Mucosa of stomach (tissue), 1 donor: ENCODE data around the gene MEGF11.

Source experiments
- H3K27me3 ChIP-seq: one replicate; pipeline ENCODE4 v1.7.0; 2013; ENCODE audit warnings: mild to moderate bottlenecking, low read length; ENCODE audit not compliant: control insufficient read depth, insufficient read depth
- H3K36me3 ChIP-seq: one replicate; pipeline ENCODE4 v1.7.0; 2013; ENCODE audit warnings: low read length; ENCODE audit not compliant: control insufficient read depth, insufficient read depth
- H3K4me1 ChIP-seq: one replicate; pipeline ENCODE4 v1.7.0; 2013; ENCODE audit warnings: mild to moderate bottlenecking, low read length; ENCODE audit not compliant: control insufficient read depth, insufficient read depth
- H3K4me3 ChIP-seq: one replicate; pipeline ENCODE4 v1.7.0; 2013; ENCODE audit warnings: low read length
- H3K9ac ChIP-seq: one replicate; pipeline ENCODE4 v1.7.0; 2013; ENCODE audit warnings: mild to moderate bottlenecking, low read length, moderate library complexity
- H3K9me3 ChIP-seq: one replicate; pipeline ENCODE4 v1.7.0; 2013; ENCODE audit warnings: mild to moderate bottlenecking, low read length, moderate library complexity; ENCODE audit not compliant: control insufficient read depth
- donor health status: Pancreatic carcinoma.

The MEGF11 gene

DNA sequence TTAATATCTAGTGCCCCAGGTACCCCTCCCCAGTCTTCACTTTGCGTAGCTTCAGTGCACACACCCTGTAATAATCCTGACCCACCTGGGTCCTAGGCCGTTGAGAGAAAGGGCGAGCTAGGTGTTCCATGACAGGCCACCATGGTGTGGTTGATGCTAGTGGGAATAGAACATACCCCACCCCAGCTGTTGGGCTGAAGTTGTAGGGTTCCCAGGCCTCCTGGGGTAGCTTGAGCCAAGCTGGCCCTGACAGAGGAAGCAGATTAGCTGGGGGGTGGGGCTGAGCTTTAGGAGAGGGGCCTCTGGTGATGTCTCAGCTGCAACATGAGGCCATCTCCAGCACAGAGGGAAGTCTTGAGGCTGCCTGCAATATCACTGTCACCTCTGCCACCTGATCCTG is 343.7 kb downstream of the MEGF11 start:
- Histone ChIP-seq H3K36me3 (no peaks in the 10 kb centered on the region), H3K9me3 (no peaks in the 10 kb centered on the region), H3K4me3 (no peak overlapping the region), H3K9ac (no peak overlapping the region), H3K27me3 (no peaks in the 10 kb centered on the region), H3K4me1 (no peaks in the 10 kb centered on the region)

DNA sequence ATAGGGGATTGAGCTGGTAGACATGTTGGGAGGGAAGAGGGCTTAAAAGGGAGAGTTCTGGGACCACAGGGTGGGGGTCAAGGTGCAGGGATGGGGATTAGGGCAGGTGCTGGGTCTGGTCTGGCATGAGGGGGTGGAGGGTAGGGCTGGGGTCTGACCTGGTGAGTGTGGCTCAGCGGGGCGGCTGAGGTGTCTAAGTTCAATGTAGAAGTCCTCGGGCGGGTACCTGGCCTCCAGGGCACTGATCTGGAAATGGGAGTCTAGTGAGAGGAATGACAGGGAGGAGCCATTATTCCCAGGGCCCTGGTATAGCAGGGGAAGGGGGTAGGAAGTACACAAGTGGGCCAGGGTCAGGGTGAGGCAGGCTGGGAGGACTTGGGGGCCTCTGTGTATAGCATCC is 344.7 kb downstream of the MEGF11 start:
- no peak overlapping the region for H3K9ac ChIP-seq
- H3K4me3 ChIP-seq = no peak overlapping the region
- H3K9me3 ChIP-seq = no peaks in the 10 kb centered on the region
- H3K4me1 ChIP-seq = no peaks in the 10 kb centered on the region
- H3K27me3 ChIP-seq = no peaks in the 10 kb centered on the region
- H3K36me3 ChIP-seq = no peaks in the 10 kb centered on the region

DNA sequence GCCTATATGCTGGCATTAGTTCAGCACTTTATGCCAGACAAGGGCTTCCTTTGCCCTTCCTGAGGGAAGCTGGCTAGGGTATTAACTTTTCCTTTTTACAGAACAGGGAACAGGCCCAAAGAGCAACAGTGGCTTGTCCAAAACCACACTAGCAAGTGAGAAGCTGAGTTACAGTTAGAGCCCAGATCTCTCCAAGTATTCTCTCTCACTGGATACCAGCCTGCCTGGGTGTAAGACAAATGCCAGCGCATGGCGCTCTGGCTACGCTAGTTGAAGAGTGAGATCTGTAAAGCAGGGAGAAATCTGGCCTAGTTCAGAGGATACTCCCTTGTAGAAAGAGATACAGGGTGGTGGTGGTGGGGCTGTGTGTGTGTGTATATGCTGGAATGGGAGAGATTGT is 345.9 kb downstream of the MEGF11 start:
- Histone ChIP-seq H3K9me3 (no peaks in the 10 kb centered on the region), H3K9ac (no peak overlapping the region), H3K27me3 (no peaks in the 10 kb centered on the region), H3K4me1 (peaks cover 3% of the 10 kb centered on the region), H3K36me3 (no peaks in the 10 kb centered on the region), H3K4me3 (no peak overlapping the region)

DNA sequence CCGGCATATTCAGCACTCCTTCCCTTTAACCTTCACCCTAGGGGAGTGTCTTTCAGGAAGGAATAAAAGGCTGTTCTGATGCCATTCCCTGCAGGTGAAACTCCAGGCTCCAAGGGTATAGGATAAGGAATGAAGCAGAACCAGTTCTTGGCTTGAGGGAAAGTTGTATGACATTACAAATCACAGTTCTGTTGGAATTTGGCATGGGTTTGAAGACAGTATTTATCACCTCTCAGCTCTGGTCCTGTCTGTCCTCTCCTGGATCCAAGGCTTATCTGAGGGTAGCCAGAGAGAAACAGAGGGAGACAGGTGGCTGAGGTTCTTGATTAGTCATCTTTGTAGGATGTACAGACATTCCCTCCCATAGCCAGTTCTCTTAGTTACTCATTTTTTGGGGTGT is 347.2 kb downstream of the MEGF11 start:
- H3K4me3 ChIP-seq = no peak overlapping the region
- H3K36me3 ChIP-seq = no peaks in the 10 kb centered on the region
- peaks cover 14% of the 10 kb centered on the region for H3K4me1 ChIP-seq

DNA sequence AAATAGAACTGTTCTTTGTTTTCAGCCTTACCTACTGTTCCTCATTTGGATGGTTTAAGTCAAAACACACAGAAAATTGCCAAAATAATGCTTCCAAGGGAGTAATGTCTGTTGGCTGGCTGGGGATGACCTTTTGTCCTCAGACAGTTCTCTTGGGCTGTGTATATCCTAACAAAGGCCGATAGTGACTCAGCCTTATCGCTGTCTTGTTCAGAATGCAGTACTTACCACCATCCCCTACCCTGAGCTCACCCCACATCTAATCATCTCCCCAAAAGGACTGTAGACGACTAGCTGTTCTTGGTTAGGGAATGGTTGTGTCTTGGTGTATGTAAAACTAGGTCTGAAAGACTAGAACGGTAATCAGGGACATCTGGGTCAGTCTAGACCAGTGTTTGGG is 349.2 kb downstream of the MEGF11 start:
- H3K9me3 ChIP-seq = no peaks in the 10 kb centered on the region
- H3K4me3 ChIP-seq = no peak overlapping the region
- no peak overlapping the region for H3K9ac ChIP-seq
- peaks cover 14% of the 10 kb centered on the region for H3K4me1 ChIP-seq
- no peaks in the 10 kb centered on the region for H3K27me3 ChIP-seq
- peaks cover 3% of the 10 kb centered on the region for H3K36me3 ChIP-seq

More for the DNA sequence above, 347.2 kb downstream of the MEGF11 start:
- Histone ChIP-seq H3K9me3 (no peaks in the 10 kb centered on the region), H3K9ac (no peak overlapping the region), H3K27me3 (no peaks in the 10 kb centered on the region)

DNA sequence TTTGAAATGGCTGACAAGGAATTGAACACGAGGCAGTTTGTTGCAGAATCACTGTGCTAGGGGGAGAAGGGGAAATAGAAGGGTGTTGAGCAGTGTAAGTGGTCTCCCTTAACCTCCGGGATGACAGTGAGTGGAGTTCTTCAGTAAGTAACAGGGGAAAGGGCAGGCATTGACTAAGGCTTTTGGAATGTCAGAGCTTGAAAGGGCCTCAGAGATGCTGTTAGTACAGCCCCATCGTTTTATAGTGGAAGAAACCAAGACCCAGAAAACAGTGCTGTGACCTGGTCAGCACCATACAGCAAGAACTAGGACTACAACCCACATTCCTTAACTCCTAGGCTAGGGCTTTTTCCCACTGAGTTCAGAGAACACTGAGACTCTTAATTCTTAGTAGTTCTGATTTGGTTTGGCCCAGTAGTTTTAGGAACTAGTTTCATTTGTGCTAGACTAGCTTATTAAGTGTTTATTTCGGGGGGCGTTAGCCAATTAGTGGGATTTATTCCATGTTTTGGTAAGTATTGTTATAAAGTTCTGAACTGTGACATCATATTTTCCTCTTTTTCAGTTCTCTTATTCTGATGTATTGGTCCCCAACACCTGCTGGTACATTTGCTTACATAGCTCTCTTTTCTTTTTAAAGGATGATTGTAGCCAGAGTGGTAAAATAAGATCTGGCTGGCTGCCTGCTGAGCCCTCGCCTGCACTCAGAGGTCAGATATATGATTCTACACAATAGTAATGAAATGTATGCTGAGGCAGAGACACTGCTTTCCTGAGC is 350.1 kb downstream of the MEGF11 start:
- peaks cover 14% of the 10 kb centered on the region for H3K4me1 ChIP-seq
- H3K9ac ChIP-seq = no peak overlapping the region
- H3K27me3 ChIP-seq = no peaks in the 10 kb centered on the region
- H3K4me3 ChIP-seq = no peak overlapping the region
- no peaks in the 10 kb centered on the region for H3K9me3 ChIP-seq
- H3K36me3 ChIP-seq = peaks cover 4% of the 10 kb centered on the region

DNA sequence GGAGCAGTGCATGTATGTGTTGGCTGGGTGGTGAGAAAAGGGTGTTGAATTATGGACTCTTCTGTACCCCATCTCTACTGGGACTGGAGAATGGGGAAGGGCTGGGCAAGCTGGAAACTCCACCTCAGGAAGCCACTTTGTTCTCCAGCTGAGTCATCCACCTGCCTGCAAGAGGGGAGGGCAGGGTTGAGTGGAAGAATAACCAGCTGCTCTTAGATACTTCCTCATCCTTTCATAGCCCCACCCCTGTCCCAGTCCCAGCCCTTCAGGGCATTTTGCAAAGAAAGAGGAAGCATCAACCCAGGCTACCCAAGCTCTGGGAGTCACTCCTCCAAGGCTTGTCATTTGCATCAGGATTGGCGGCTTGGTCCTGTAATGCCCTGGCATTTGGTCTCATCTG is 351.2 kb downstream of the MEGF11 start:
- Histone ChIP-seq H3K36me3 (peaks cover 4% of the 10 kb centered on the region), H3K9me3 (no peaks in the 10 kb centered on the region), H3K4me1 (peaks cover 14% of the 10 kb centered on the region), H3K4me3 (no peak overlapping the region), H3K27me3 (no peaks in the 10 kb centered on the region), H3K9ac (no peak overlapping the region)

DNA sequence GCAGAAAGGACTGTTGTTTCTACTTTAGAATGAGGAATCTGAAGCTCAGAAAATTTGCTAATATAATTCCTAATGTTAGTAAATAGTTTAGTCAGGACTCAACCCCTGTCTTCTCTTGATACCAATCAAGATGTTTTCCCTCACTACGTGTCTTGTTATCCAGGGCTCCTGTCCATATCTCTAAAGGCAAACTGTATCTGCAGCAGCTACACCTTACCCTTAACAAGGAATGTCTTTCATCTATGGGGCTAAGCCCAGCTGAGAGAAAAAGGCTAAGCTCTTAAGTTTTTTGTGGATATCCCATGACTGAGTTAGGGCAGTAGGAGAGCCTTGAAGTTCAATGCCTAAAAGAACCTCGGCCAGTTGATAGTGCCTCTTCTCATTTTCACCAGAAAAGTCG is 351.7 kb downstream of the MEGF11 start:
- H3K27me3 ChIP-seq = no peaks in the 10 kb centered on the region
- no peak overlapping the region for H3K4me3 ChIP-seq
- H3K4me1 ChIP-seq = peaks cover 14% of the 10 kb centered on the region
- H3K36me3 ChIP-seq = peaks cover 4% of the 10 kb centered on the region
- no peak overlapping the region for H3K9ac ChIP-seq
- no peaks in the 10 kb centered on the region for H3K9me3 ChIP-seq

DNA sequence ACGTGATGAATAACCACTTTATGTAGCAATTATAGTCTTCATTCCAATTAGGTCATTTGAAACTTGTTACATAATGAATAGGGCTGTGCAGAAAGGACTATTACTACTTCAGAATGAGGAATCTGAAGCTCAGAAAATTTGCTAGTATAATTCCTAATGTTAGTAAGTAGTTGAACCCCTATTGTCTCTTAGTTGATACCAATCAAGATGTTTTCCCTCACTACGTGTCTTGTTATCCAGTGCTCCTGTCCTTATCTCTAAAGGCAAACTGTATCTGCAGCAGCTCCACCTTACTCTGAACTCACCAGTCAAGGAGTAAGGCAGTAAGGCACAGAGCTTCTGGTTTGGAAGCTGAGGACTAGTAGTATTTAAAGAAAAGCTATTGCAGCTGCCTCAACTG is 352.2 kb downstream of the MEGF11 start:
- H3K4me3 ChIP-seq = no peak overlapping the region
- no peak overlapping the region for H3K9ac ChIP-seq
- no peaks in the 10 kb centered on the region for H3K9me3 ChIP-seq
- H3K4me1 ChIP-seq = peaks cover 14% of the 10 kb centered on the region
- no peaks in the 10 kb centered on the region for H3K27me3 ChIP-seq
- H3K36me3 ChIP-seq = peaks cover 4% of the 10 kb centered on the region

DNA sequence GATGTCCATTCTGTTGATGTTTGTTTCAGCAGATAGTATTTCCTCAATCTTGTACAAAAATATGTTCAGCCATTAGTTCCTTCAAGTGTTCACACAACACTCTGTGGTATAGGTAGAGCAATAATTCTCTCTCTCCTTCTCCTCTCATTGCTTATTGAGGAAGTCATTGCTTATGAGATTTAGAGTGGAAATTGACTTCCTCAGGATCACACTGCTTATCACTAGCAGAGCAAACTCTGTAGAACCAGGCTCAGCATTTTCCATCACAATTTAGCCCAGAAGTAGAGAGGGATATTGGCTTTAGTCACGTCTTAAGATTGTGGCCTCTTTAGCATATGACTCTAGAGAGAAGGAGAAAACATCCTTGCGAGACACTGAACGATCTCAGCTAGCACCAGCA is 353.1 kb downstream of the MEGF11 start:
- Histone ChIP-seq H3K4me3 (no peak overlapping the region), H3K9ac (no peak overlapping the region), H3K4me1 (peaks cover 14% of the 10 kb centered on the region), H3K36me3 (peaks cover 4% of the 10 kb centered on the region), H3K9me3 (no peaks in the 10 kb centered on the region), H3K27me3 (no peaks in the 10 kb centered on the region)

DNA sequence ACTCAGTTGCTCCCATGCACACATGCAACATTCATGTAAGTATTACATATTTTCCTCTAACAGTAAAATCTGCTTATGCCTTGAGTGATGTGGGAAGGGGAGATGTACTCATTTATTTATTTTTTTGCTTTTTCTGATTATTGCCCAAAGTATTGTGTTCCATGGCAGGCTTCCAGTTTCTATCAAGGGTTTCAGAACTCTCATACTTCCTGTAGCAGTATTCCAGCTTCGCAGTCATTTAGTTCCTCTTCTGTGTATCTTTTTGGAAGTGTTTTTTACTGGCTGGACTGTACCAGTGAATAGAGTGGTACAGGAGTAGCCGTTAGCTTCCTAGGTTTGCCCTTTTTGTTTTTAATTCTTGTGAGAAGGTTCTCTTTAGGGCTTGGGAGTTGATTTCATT is 357.3 kb downstream of the MEGF11 start:
- Histone ChIP-seq H3K36me3 (peaks cover 4% of the 10 kb centered on the region), H3K27me3 (no peaks in the 10 kb centered on the region), H3K4me3 (no peak overlapping the region), H3K9me3 (no peaks in the 10 kb centered on the region), H3K4me1 (no peaks in the 10 kb centered on the region), H3K9ac (no peak overlapping the region)

DNA sequence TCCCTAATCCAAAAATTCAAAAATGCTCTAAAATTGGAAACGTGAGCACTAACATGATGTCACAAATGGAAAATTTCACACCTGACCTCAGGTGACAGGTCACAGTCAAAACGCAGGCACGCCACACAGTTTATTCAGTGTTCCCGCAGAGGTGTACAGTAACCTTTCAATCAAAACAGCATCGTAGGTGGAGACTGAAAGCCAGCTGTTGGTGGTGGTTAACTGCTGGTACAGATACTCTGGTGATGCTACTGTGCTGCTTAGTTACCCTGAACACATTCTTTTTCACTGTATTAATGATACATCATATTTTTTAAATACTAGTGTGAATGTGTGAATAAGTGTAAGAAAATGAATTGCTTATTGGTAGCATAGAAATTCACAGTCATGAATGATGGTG is 360.5 kb downstream of the MEGF11 start:
- Histone ChIP-seq H3K36me3 (no peaks in the 10 kb centered on the region), H3K9ac (no peak overlapping the region), H3K9me3 (no peaks in the 10 kb centered on the region), H3K4me3 (no peak overlapping the region), H3K27me3 (no peaks in the 10 kb centered on the region), H3K4me1 (no peaks in the 10 kb centered on the region)

DNA sequence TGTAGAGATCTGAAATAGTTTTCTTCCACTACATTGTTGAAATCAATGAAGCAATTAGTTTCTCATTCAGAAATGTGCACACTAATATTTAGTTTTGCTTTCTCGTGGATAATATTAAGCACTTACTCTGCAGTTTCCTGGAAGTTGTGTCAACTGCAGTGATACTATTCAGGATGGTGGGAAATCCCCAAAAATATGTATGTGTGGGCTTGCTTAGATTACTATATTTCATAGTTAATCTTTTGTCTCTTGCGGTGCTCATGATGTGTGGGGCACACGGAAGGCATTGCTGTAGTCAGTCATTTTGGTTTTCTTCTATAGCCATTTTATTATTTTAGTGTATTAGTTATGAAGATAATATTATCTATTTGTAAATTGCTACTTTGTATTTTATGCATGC is 364.6 kb downstream of the MEGF11 start:
- Histone ChIP-seq H3K4me3 (no peak overlapping the region), H3K9me3 (no peaks in the 10 kb centered on the region), H3K9ac (no peak overlapping the region), H3K4me1 (peaks cover 8% of the 10 kb centered on the region), H3K27me3 (no peaks in the 10 kb centered on the region), H3K36me3 (no peaks in the 10 kb centered on the region)
